Kidney epithelial cell (primary cell): ENCODE results near the gene SMYD5. TPM values are rescaled to one million over a fixed set of nuclear protein-coding genes. Genes with fewer than 3 reads are reported as not detected.
"Not testable (repeated sequence)": the region's sequence is repeated elsewhere in the genome, so short reads cannot be mapped to it uniquely, and the experiment has no call there.

ENCODE experiments used
- DNase-seq: peaks from one replicate; pipeline ENCODE4 v3.0.0-alpha.2; 2010; ENCODE audit warnings: low read depth
- H3K27me3 ChIP-seq: 2 replicates; pipeline ENCODE4 v1.6.0; 2011; ENCODE audit warnings: low read length; ENCODE audit not compliant: control insufficient read depth, insufficient read depth
- H3K36me3 ChIP-seq: 2 replicates; pipeline ENCODE4 v1.5.1; 2011; ENCODE audit warnings: low read length; ENCODE audit not compliant: control insufficient read depth, insufficient read depth
- H3K4me3 ChIP-seq: 2 replicates; pipeline ENCODE4 v1.5.1; 2011; ENCODE audit warnings: low read depth, mild to moderate bottlenecking, control low read depth, low read length
- total RNA-seq: library from RNA; depleted of rRNA; stranded (reverse); fragments of >200 nt; gene quantifications from 2 replicates; pipeline ENCODE4 v1.2.3, GENCODE V29; 2015
- TF ChIP-seq, protein P1 (sequence below): IDR thresholded peaks from 2 replicates; pipeline ENCODE4 v1.5.1; 2011; ENCODE audit warnings: mild to moderate bottlenecking, moderate library complexity, low read length, control low read depth, inconsistent platforms; ENCODE audit not compliant: insufficient read depth, poor library complexity, severe bottlenecking

SMYD5 gene
- total RNA-seq, 1 donor from 2014 or later, result 30.2 TPM

DNA sequence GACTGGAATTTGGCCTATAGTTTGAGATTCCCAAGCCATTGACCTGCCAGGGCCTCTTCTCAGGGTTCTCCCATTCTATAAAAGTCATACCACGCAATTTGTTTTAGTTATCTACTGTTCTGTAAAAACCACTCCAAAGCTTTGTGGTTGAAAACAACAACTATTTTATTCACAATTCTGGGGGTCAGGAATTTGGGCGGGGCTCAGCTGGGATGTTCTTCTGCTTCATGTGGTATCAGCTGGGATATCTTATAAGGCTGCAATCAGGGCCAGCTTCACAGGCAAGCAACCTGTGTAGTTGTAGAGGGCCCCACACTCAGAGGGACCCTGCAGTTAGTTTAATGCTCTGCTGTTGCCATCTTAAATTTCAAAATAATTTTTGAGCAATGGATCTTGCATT lies 28.1 kb upstream of the SMYD5 start:
- H3K36me3 ChIP-seq, result no peaks in the 10 kb centered on the region
- no peak overlapping the region for H3K4me3 ChIP-seq
- TF ChIP-seq, protein P1, sequence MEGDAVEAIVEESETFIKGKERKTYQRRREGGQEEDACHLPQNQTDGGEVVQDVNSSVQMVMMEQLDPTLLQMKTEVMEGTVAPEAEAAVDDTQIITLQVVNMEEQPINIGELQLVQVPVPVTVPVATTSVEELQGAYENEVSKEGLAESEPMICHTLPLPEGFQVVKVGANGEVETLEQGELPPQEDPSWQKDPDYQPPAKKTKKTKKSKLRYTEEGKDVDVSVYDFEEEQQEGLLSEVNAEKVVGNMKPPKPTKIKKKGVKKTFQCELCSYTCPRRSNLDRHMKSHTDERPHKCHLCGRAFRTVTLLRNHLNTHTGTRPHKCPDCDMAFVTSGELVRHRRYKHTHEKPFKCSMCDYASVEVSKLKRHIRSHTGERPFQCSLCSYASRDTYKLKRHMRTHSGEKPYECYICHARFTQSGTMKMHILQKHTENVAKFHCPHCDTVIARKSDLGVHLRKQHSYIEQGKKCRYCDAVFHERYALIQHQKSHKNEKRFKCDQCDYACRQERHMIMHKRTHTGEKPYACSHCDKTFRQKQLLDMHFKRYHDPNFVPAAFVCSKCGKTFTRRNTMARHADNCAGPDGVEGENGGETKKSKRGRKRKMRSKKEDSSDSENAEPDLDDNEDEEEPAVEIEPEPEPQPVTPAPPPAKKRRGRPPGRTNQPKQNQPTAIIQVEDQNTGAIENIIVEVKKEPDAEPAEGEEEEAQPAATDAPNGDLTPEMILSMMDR, result no peak
- peaks cover 19% of the 10 kb centered on the region for H3K27me3 ChIP-seq
- no peak for DNase-seq

- DNase-seq, result no peak
- H3K36me3 ChIP-seq, result no peaks in the 10 kb centered on the region
- TF ChIP-seq, protein P1, result no peak
- peaks cover 19% of the 10 kb centered on the region for H3K27me3 ChIP-seq
- H3K4me3 ChIP-seq, result no peak overlapping the region
Measured at GRCh38 chr2:73187549-73187948, 26.5 kb upstream of the SMYD5 start.

- Histone ChIP-seq H3K36me3 (no peaks in the 10 kb centered on the region), H3K4me3 (no peak overlapping the region), H3K27me3 (peaks cover 19% of the 10 kb centered on the region)
- no peak for DNase-seq
- TF ChIP-seq, protein P1, result no peak
Measured at GRCh38 chr2:73197579-73197978, 16.5 kb upstream of the SMYD5 start.

- not testable (repeated sequence) for DNase-seq
- H3K27me3 ChIP-seq, result peaks cover 38% of the 10 kb centered on the region
Measured at GRCh38 chr2:73200281-73200680, 13.8 kb upstream of the SMYD5 start.

DNA sequence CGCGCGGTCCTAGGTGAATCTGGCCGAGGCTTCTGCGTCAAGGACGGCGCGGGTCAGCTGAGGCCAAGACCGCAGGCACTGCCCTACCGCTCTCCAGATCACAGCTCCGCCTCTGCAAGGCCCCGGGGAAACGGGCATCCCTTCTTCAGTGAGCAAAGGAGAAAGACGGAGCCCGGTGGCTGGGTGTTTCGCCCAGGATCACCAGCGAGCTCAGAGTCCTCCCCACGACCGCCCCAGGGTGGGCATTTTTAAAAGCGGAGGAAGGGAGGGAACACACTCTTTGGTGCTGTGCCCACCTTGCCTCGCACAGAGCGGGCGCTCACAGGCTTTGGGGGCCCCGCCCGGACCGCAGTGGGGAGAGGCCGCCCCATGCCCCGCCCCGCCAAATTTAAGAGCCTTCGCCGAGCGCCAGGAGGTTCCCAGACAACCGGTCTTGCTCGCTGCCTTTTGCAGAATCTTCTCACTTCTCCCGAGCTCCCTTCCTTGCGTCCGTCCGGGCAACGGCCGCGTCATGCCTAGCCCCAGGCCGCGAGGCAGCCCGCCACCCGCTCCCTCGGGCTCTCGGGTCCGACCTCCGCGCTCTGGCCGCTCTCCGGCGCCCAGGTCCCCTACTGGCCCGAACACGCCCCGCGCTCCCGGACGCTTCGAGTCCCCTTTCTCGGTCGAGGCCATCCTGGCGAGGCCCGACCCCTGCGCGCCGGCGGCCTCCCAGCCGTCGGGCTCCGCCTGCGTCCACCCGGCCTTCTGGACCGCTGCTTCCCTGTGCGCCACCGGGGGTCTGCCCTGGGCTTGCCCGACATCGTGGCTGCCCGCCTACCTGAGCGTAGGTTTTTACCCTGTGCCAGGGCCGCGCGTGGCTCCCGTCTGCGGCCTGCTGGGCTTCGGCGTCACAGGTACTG lies 11.6 kb upstream of the SMYD5 start, which contains the start of gene NOTO:
Gene NOTO (plus strand): TSS at position 419 of the 899 bp plus-strand sequence. CDS start 93 bp downstream, at position 512.
- no peaks in the 10 kb centered on the region for H3K36me3 ChIP-seq
- TF ChIP-seq, protein P1, result no peak
- no peak for DNase-seq
- H3K27me3 ChIP-seq, result peaks cover 37% of the 10 kb centered on the region
- no peak within 1 kb of the TSS for H3K4me3 ChIP-seq

More at GRCh38 chr2:73200281-73200680, 13.8 kb upstream of the SMYD5 start:
- H3K4me3 ChIP-seq, H3K36me3 ChIP-seq: not testable (repeated sequence)

GRCh38 chr2:73203055-73203681 lies 10.9 kb upstream of the SMYD5 start:
- no peak for DNase-seq
- Histone ChIP-seq H3K27me3 (peaks cover 37% of the 10 kb centered on the region), H3K36me3 (no peaks in the 10 kb centered on the region), H3K4me3 (no peak overlapping the region)
- TF ChIP-seq, protein P1, result no peak
